Calu3 (cell line): ENCODE data around the gene GPR183. TPM values are rescaled to one million over a fixed set of nuclear protein-coding genes. Genes with fewer than 3 reads are reported as not detected.

Source experiments
- BruUV-seq: library from RNA; stranded (reverse); fragments of 400-500 nt; replicated peaks from 2 replicates; lab custom pipeline; 2021; lab: Mats Ljungman, UMichigan
- CTCF ChIA-PET: fragments of 300-600 bp; sonication (Branson Sonifier 250); formaldehyde crosslinking; loops from one replicate; lab custom pipeline; 2022; ENCODE audit warnings: antibody characterized with exemption; lab: Charles Lee
- DNase-seq: peaks from one replicate; pipeline ENCODE4 v3.0.0; 2022
- H3K27ac Mint-ChIP-seq: one replicate; pipeline ENCODE4 v1.8.0; 2022; ENCODE audit warnings: mixed read lengths; ENCODE audit not compliant: unreplicated experiment
- H3K27me3 Mint-ChIP-seq: one replicate; pipeline ENCODE4 v1.8.0; 2022; ENCODE audit warnings: mixed read lengths; ENCODE audit not compliant: unreplicated experiment
- H3K36me3 Mint-ChIP-seq: one replicate; pipeline ENCODE4 v1.8.0; 2022; ENCODE audit warnings: mild to moderate bottlenecking, moderate library complexity, mixed read lengths; ENCODE audit not compliant: insufficient read depth, unreplicated experiment
- H3K4me1 Mint-ChIP-seq: one replicate; pipeline ENCODE4 v1.8.0; 2022; ENCODE audit warnings: mild to moderate bottlenecking, low read depth, mixed read lengths; ENCODE audit not compliant: unreplicated experiment
- H3K4me3 Mint-ChIP-seq: one replicate; pipeline ENCODE4 v1.8.0; 2022; ENCODE audit warnings: mild to moderate bottlenecking, low read depth, moderate library complexity, mixed read lengths; ENCODE audit not compliant: unreplicated experiment
- H3K9me3 Mint-ChIP-seq: one replicate; pipeline ENCODE4 v1.8.0; 2022; ENCODE audit warnings: low read depth, mixed read lengths; ENCODE audit not compliant: unreplicated experiment
- intact Hi-C: fragments of 100-400 bp; cut with micrococcal nuclease; formaldehyde crosslinking; loops from one replicate; pipeline ENCODE4 v1.10.0; 2022; ENCODE audit not compliant: unreplicated experiment
- total RNA-seq: library from RNA; stranded (reverse); gene quantifications from 2 replicates; pipeline ENCODE4 v1.2.3, GENCODE V29; 2022
- TF ChIP-seq, protein P1 (sequence below): fragments of 200-600 bp; IDR thresholded peaks from one replicate; pipeline ENCODE4 v1.8.0; 2022; ENCODE audit warnings: antibody characterized with exemption; ENCODE audit not compliant: unreplicated experiment

GPR183 gene
- total RNA-seq, 1 experiment from 2014 or later = not detected

DNA sequence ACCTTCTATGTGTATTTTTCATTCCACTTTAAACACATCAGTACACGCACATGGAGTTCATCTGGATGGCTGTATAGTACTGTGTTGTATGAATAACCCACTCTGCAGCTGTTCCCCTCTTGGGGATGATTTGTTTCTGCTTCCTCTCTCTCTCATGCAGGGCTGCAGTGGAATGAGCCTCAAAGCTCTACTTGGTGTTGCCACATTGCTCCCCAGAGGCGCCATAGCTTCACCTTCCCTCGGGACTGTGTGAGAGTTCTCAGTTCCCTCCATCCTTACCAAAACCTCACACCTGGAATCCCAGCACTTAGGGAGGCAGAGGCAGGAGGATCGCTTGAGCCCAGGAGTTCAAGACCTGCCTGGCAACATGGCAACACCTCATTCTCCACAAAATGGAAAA lies 28.4 kb upstream of the GPR183 start:
- CTCF ChIA-PET = no interaction called here
- peaks cover 7% of the 10 kb centered on the region for H3K36me3 Mint-ChIP-seq
- intact Hi-C loops = no loop called here
- no peaks in the 10 kb centered on the region for H3K27me3 Mint-ChIP-seq
- no TSS peak for BruUV-seq
- no peak for DNase-seq
- no peaks in the 10 kb centered on the region for H3K4me1 Mint-ChIP-seq
- no peak overlapping the region for H3K4me3 Mint-ChIP-seq
- TF ChIP-seq, protein P1, sequence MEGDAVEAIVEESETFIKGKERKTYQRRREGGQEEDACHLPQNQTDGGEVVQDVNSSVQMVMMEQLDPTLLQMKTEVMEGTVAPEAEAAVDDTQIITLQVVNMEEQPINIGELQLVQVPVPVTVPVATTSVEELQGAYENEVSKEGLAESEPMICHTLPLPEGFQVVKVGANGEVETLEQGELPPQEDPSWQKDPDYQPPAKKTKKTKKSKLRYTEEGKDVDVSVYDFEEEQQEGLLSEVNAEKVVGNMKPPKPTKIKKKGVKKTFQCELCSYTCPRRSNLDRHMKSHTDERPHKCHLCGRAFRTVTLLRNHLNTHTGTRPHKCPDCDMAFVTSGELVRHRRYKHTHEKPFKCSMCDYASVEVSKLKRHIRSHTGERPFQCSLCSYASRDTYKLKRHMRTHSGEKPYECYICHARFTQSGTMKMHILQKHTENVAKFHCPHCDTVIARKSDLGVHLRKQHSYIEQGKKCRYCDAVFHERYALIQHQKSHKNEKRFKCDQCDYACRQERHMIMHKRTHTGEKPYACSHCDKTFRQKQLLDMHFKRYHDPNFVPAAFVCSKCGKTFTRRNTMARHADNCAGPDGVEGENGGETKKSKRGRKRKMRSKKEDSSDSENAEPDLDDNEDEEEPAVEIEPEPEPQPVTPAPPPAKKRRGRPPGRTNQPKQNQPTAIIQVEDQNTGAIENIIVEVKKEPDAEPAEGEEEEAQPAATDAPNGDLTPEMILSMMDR = no peak
- no peaks in the 10 kb centered on the region for H3K9me3 Mint-ChIP-seq
- no peak overlapping the region for H3K27ac Mint-ChIP-seq

DNA sequence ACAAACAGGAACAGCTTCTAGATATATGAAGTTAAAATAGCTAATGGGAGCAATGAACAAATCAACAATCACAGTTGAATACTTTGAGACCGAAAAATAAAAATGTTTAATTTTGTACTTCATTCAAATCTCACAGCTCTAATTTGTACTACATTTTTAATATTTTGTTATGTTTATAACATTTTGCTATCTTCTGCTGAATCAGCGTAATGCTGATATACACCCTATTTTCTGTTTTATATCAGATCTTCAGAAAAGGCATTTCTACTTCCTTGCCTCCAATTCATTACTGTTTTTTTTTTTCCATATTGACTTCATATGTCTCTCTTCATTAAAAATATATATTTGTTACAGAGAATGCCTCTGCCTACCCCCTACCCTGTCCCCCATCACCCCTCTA lies 27.9 kb upstream of the GPR183 start:
- Mint-ChIP-seq H3K36me3 (peaks cover 7% of the 10 kb centered on the region), H3K4me3 (no peak overlapping the region), H3K9me3 (no peaks in the 10 kb centered on the region), H3K27ac (no peak overlapping the region), H3K4me1 (no peaks in the 10 kb centered on the region), H3K27me3 (no peaks in the 10 kb centered on the region)
- CTCF ChIA-PET = no interaction called here
- TF ChIP-seq, protein P1 = no peak
- no TSS peak for BruUV-seq
- no peak for DNase-seq
- intact Hi-C loops = no loop called here

DNA sequence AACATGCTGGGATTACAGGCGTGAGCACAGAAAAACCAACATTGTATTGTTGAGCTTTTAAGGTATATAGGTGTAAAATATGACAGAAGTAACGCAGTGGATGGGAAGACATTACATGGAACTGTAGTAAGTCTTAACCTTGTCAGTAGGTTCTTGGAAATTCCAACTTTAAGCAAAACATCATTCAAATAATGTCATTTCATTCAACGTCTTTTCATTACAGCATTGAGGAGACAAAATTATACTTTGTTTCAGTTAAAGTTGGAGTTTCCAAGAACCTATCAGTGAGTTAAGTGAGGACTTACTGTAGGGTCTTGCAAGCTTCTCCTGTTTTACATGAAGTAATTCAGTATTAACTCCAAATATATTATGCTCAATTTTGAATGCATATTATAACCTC lies 27.0 kb upstream of the GPR183 start:
- DNase-seq = no peak
- Mint-ChIP-seq H3K36me3 (peaks cover 7% of the 10 kb centered on the region), H3K4me1 (no peaks in the 10 kb centered on the region), H3K27ac (no peak overlapping the region), H3K9me3 (no peaks in the 10 kb centered on the region), H3K27me3 (no peaks in the 10 kb centered on the region), H3K4me3 (no peak overlapping the region)
- intact Hi-C loops = no loop called here
- CTCF ChIA-PET = no interaction called here
- no TSS peak for BruUV-seq
- TF ChIP-seq, protein P1 = no peak

DNA sequence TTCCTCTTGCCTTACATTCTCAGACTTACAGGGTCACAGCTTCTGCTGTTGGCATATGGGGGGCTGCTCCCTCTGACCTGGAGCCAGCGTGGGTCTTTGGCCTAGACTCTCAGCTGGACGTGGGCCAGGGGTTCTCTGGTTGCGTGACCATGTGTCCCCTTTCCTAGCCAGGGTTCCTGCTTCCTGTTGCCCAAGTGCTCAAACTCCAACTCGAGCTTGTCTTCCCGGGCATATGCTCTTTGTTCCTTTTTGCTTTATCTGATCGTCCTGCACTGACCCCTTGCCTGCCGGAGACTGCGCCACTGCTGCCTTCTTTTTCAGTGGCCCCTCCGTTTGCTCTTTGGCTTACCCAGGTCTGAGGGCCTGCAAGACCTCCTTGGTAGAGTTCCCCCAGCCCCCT lies 25.3 kb upstream of the GPR183 start:
- intact Hi-C loops = no loop called here
- no peaks in the 10 kb centered on the region for H3K9me3 Mint-ChIP-seq
- TF ChIP-seq, protein P1 = no peak
- CTCF ChIA-PET = no interaction called here
- H3K36me3 Mint-ChIP-seq = no peaks in the 10 kb centered on the region
- no TSS peak for BruUV-seq
- H3K27ac Mint-ChIP-seq = no peak overlapping the region
- H3K4me3 Mint-ChIP-seq = no peak overlapping the region
- no peak for DNase-seq
- no peaks in the 10 kb centered on the region for H3K27me3 Mint-ChIP-seq
- H3K4me1 Mint-ChIP-seq = no peaks in the 10 kb centered on the region
